Lower lobe of right lung (tissue), 2 donors: ENCODE data around the gene CIC. TPM values are rescaled to one million over a fixed set of nuclear protein-coding genes. Genes with fewer than 3 reads are reported as not detected.

Experiments
- ATAC-seq, 2 donors: fragments of 200-7000 bp; cut with Tn5 transposase; one replicate each; pipeline ENCODE4 v1.9.1; 2020 to 2022; ENCODE audit warnings: mild to moderate bottlenecking in 2 of 2, moderate library complexity in 2 of 2
- DNase-seq: peaks from one replicate; pipeline ENCODE4 v3.0.0-alpha.2; 2020
- H3K27ac ChIP-seq: fragments of 200-600 bp; one replicate; pipeline ENCODE4 v1.8.0; 2022
- H3K27me3 ChIP-seq: fragments of 200-600 bp; one replicate; pipeline ENCODE4 v1.8.0; 2022; ENCODE audit warnings: low read depth
- H3K36me3 ChIP-seq: fragments of 200-600 bp; one replicate; pipeline ENCODE4 v1.8.0; 2022; ENCODE audit warnings: mild to moderate bottlenecking
- H3K4me1 ChIP-seq: fragments of 200-600 bp; one replicate; pipeline ENCODE4 v1.8.0; 2022
- H3K4me3 ChIP-seq: fragments of 200-600 bp; one replicate; pipeline ENCODE4 v1.8.0; 2022; ENCODE audit warnings: mild to moderate bottlenecking
- H3K9me3 ChIP-seq: fragments of 200-600 bp; one replicate; pipeline ENCODE4 v1.8.0; 2022
- CTCF ChIP-seq: fragments of 200-600 bp; IDR thresholded peaks from one replicate; pipeline ENCODE4 v1.8.0; 2022; ENCODE audit warnings: antibody characterized with exemption, mild to moderate bottlenecking
- intact Hi-C: fragments of 100-400 bp; cut with DNase I; formaldehyde crosslinking; loops from one replicate; pipeline ENCODE4 v1.11.0; 2022
- total RNA-seq: library from RNA; stranded (reverse); fragmentation: NEBNext Ultra II Directional; extraction: Animal tissue kit (Norgen Biotek cat#: 25700); gene quantifications from one replicate; pipeline ENCODE4 v1.2.1, GENCODE V29; 2021
- donor health status: DM: no; HTN: yes; CAD: no; lungs with severe emphysema.

The CIC gene
- total RNA-seq, 1 donor from 2014 or later = 67.9 TPM

DNA sequence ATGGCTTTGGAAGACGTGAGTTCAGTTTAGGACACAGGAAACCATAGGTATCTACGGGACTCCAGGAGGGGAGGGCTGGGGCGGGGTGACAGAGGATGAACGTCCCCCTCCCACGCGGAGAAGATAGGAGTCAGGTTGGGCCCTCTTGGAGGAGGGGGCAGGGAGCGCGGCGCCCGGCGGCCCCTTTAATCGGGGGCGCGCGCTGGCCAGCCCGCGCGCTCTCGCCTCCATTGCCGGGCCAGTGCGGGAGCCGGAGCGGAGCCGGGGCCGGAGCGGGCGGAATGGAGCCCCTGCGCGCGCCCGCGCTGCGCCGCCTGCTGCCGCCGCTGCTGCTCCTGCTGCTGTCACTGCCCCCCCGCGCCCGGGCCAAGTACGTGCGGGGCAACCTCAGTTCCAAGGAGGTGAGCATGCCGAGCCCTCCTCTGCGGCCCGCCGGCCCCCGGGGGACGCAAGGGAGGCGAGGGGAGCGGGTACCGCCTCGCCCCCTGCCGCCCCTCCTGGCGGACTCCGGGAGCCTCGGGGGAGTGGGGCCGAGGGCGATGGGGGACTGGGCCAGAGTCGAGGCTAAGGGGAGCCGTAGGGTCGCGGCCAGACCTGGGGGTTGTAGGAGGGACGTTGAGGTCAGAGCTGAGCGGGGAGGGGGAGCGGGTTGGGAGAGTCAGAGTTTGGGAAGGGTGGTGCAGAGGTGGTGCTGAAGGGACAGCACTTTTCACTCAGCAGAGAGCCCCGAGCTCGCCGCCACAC lies 44.2 kb downstream of the CIC start, which contains the start of gene TMEM145:
TMEM145 (plus strand) TSS at position 214 of the 744 bp plus-strand sequence; CDS start at position 282, 68 bp downstream.
- Histone ChIP-seq H3K4me1 (peaks cover 9% of the 10 kb centered on the region), H3K27me3 (peaks cover 37% of the 10 kb centered on the region), H3K36me3 (no peaks in the 10 kb centered on the region), H3K9me3 (no peaks in the 10 kb centered on the region), H3K4me3 (peak within 1 kb of the TSS; percentile 51), H3K27ac (no peak within 1 kb of the TSS)
- peak; percentile 68 to 76 for ATAC-seq
- no peak for TF ChIP-seq CTCF
- DNase-seq = no peak
- intact Hi-C loops = no loop called here

GRCh38 chr19:42313840-42314755 lies 45.0 kb downstream of the CIC start:
- Histone ChIP-seq H3K36me3 (no peaks in the 10 kb centered on the region), H3K27me3 (peaks cover 37% of the 10 kb centered on the region), H3K27ac (no peak overlapping the region), H3K4me1 (peaks cover 9% of the 10 kb centered on the region), H3K9me3 (no peaks in the 10 kb centered on the region), H3K4me3 (peak overlapping the region; percentile 51)
- intact Hi-C loops = no loop called here
- ATAC-seq (no peak), DNase-seq (no peak)
- no peak for TF ChIP-seq CTCF

- Histone ChIP-seq H3K4me3 (no peak overlapping the region), H3K9me3 (no peaks in the 10 kb centered on the region), H3K36me3 (no peaks in the 10 kb centered on the region), H3K27me3 (peaks cover 37% of the 10 kb centered on the region), H3K4me1 (peaks cover 9% of the 10 kb centered on the region), H3K27ac (no peak overlapping the region)
- DNase-seq (no peak), ATAC-seq (no peak)
- TF ChIP-seq CTCF = no peak
- intact Hi-C loops = no loop called here
These were observed 46.0 kb downstream of the CIC start for GRCh38 chr19:42315024-42315423.

DNA sequence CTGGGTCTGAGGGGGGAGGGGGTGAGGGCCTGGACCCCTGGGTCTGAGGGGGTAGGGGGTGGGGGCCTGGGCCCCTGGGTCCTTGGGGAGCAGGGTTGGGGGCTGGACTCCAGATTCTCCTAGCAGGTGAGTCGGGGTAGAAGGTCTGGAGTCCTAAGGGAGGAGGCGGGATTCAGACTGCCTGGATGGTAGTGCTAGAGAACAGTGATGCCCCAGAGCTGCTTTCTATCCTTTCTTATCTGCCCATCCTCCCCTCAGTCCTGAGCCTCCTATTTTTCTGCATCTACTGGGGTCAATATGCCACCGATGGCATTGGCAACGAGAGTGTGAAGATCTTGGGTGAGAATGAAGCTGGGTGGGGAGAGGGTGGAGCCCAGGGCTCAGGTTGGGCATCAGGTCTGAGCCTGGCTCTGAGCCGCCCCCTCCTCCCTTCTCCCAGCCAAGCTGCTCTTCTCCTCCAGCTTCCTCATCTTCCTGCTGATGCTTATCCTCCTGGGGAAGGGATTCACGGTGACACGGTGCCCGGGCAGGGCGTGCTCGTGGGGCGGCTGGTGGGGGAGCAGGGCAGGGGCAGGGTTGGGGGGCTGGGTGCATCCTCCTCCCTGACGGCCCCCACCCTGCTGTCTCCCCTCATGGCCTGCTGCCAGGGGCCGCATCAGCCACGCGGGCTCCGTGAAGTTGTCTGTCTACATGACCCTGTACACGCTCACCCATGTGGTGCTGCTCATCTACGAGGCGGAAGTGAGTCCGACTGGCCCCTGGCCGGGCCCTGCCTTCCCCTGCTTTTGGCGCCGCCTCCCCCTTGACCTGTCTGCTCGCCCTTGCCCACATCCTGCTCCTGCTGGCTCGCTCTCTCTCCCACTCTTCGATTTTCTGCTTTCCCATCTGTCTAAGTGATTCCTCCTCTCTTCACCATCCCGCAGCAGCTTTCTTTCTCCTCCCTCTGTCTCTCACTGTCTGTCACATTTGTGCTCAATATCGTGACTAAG lies 47.5 kb downstream of the CIC start:
- DNase-seq (peak; percentile 74), ATAC-seq (peak; percentile 45 to 68)
- H3K27me3 ChIP-seq = peaks cover 30% of the 10 kb centered on the region
- peaks cover 9% of the 10 kb centered on the region for H3K4me1 ChIP-seq
- peak overlapping the region; percentile 10 for H3K4me3 ChIP-seq
- no peak overlapping the region for H3K27ac ChIP-seq
- H3K9me3 ChIP-seq = no peaks in the 10 kb centered on the region
- H3K36me3 ChIP-seq = no peaks in the 10 kb centered on the region
- TF ChIP-seq CTCF = no peak
- intact Hi-C loops = no loop called here

DNA sequence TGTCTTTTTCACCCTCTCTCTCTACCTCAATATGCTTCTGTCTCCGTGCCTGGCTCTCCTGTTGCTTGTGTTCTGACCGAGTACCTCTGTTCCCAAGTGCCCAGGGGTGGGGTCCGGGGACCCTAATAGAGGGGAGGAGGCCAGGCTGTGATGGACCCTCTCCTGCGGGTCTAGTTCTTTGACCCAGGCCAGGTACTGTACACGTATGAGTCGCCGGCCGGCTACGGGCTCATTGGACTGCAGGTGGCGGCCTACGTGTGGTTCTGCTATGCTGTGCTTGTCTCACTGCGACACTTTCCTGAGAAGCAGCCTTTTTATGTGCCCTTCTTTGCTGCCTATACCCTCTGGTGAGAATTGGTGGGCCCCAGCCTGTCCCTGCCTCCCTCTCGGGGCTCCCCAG lies 48.5 kb downstream of the CIC start:
- no peak overlapping the region for H3K27ac ChIP-seq

More for the DNA sequence above, 48.5 kb downstream of the CIC start:
- Histone ChIP-seq H3K36me3 (no peaks in the 10 kb centered on the region), H3K4me1 (peaks cover 9% of the 10 kb centered on the region), H3K27me3 (peaks cover 25% of the 10 kb centered on the region), H3K9me3 (no peaks in the 10 kb centered on the region), H3K4me3 (no peak overlapping the region)
- TF ChIP-seq CTCF = no peak
- ATAC-seq = no peak
- no peak for DNase-seq
- intact Hi-C loops = no loop called here
